HUES6 (cell line): ENCODE measurements around the gene PRSS53.

Experiments
- H3K27ac ChIP-seq: 2 replicates; pipeline ENCODE4 v1.7.0; 2013; ENCODE audit warnings: low read depth, mild to moderate bottlenecking, low read length, inconsistent platforms
- H3K27me3 ChIP-seq: 2 replicates; pipeline ENCODE4 v1.6.1; 2013; ENCODE audit warnings: low read length; ENCODE audit not compliant: control insufficient read depth, insufficient read depth
- H3K36me3 ChIP-seq: 2 replicates; pipeline ENCODE4 v1.6.1; 2013; ENCODE audit warnings: low read length; ENCODE audit not compliant: control insufficient read depth, insufficient read depth
- H3K4me1 ChIP-seq: 2 replicates; pipeline ENCODE4 v1.6.1; 2013; ENCODE audit warnings: low read length; ENCODE audit not compliant: control insufficient read depth, insufficient read depth
- H3K4me3 ChIP-seq: 2 replicates; pipeline ENCODE4 v1.5.1; 2013; ENCODE audit warnings: low read depth, low read length
- H3K9ac ChIP-seq: one replicate; pipeline ENCODE4 v1.6.1; 2013; ENCODE audit warnings: mild to moderate bottlenecking, low read length
- H3K9me3 ChIP-seq: 2 replicates; pipeline ENCODE4 v1.6.1; 2013; ENCODE audit warnings: low read depth, low read length; ENCODE audit not compliant: control insufficient read depth, insufficient read depth

The PRSS53 gene

DNA sequence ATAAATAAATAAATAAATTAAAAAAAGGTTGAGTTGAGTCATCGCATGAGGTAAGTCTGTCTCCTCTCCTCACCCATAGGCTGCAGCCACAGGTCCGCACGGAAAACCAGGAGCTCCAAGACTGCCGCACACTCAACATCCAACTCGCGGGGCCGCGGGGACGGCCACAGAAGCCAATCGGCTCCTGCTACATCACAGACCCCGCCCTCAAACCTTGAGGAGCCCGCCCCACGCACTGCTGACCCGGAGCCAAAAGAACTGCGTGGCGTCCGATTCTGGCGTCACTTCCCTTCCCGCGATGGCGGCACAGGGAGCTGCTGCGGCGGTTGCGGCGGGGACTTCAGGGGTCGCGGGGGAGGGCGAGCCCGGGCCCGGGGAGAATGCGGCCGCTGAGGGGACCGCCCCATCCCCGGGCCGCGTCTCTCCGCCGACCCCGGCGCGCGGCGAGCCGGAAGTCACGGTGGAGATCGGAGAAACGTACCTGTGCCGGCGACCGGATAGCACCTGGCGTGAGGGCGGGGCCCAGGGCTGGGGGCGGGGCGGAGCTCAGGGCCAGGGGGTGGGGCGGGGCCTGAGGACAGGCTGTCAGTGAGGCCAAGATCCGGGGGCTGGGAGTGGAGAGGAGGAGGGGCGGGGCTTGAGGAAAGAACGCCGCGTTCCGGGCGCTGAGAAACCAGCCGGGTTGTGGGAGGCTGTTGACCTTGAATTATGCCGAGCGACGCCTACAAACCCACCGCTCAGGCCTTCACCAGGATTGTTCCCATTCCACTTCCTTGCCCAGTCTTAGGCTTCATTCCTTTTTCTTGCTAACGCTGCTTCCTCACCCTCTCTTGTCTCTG lies 28.9 kb upstream of the PRSS53 start, which contains the start of gene KAT8:
TSS of gene KAT8 (plus strand) at position 281 of the 839 bp plus-strand sequence. CDS start at position 299, 18 bp downstream.
- peaks cover 39% of the 10 kb centered on the region for H3K36me3 ChIP-seq
- peaks cover 3% of the 10 kb centered on the region; the same call in 1 of the 2 replicates for H3K4me1 ChIP-seq
- H3K9ac ChIP-seq, result peak within 1 kb of the TSS; percentile 83
- peak within 1 kb of the TSS; percentile 95 for H3K4me3 ChIP-seq
- peak within 1 kb of the TSS; percentile 93 for H3K27ac ChIP-seq
- no peaks in the 10 kb centered on the region for H3K27me3 ChIP-seq
- no peaks in the 10 kb centered on the region for H3K9me3 ChIP-seq

DNA sequence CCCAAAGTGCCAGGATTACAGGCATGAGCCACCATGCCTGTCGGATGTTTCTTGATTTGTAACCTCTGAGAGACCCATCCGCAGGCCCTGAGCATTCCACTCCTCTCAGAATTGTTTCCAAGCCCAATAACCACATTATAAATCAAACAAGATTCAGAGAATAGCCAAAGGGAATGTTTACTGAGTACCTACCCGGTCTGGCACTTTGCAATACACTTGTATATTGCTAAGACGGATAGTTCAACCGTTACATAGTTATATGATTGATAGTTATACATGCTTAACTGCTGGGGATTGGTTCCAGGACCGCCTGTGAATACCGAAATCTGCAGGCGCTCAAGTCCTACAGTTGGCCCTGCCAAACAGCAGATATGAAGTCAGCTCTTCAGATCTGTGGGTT lies 25.7 kb upstream of the PRSS53 start:
- H3K9ac ChIP-seq, result no peak overlapping the region
- H3K36me3 ChIP-seq, result peaks cover 43% of the 10 kb centered on the region
- no peaks in the 10 kb centered on the region for H3K27me3 ChIP-seq
- H3K4me3 ChIP-seq, result no peak overlapping the region
- no peaks in the 10 kb centered on the region for H3K9me3 ChIP-seq
- peaks cover 3% of the 10 kb centered on the region; the same call in 1 of the 2 replicates for H3K4me1 ChIP-seq
- H3K27ac ChIP-seq, result no peak overlapping the region

DNA sequence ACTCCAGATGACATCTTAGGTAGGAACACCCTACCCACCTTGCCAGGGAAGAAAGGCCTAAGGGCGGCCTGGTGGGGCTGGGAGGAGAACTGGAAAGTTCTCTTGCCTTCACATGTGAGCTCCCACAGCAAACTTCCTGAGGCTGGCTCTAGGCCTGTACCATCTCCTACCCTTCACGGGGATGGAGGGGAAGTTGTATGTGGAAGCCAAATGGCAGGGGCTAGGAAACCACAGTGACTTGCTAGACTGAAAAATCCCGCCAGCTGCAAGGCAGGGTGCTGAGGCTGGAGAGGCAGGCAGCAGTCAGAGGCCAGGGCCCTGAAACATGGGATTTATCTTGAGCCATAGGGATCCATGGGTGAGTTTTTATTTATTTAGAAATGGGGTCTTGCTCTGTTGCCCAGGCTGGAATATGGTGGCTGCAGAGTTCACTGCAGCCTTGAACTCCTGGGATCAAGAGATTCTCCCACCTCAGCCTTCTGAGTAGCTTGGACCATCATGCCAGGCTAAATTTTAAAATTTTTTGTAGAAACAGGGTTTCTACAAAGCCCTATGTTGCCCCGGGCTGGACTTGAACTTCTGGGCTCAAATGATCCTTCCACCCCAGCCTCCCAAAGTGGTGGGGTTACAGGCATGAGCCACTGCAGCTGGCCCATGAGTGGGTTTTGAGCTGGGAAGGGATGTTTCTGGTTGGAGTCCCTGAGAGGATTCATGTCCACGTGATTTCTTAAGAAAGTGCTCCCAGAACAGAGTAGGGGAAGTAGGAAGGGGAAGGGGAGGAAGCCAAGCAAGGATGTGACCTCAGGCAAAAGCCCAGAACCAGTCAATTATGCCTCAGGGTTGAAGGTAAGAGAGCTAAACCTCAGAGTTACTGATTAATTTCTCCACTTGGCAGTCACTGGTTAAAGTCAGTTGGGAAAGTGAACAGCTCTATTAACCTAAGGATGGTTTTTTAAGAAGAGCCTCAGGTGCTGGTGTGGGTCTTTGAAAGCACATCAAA lies 24.7 kb upstream of the PRSS53 start:
- H3K27ac ChIP-seq, result no peak overlapping the region
- peaks cover 39% of the 10 kb centered on the region for H3K36me3 ChIP-seq
- H3K4me1 ChIP-seq, result peaks cover 2% of the 10 kb centered on the region; the same call in 1 of the 2 replicates
- H3K9me3 ChIP-seq, result no peaks in the 10 kb centered on the region
- H3K27me3 ChIP-seq, result no peaks in the 10 kb centered on the region
- H3K4me3 ChIP-seq, result no peak overlapping the region
- H3K9ac ChIP-seq, result no peak overlapping the region

DNA sequence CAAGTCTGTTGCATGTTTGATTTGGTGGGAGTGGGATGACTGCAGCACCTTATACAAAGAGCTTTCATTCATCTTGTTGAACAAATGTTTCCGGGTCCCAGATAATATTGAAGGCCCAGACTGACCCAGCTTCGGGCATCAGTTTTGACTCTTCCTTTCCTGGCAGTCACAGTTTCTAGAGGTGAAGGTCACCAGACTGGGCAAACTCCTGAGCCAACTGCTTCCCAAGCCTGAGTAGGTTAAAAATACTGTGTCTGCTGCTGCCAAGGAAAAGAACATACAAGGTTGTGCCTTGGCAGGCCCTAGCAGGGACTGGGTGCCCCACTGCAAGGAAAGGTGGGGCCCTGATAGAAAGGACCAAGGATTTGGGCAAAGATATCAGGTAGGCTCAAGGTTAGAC lies 24.0 kb upstream of the PRSS53 start:
- Histone ChIP-seq H3K27me3 (no peaks in the 10 kb centered on the region), H3K9me3 (no peaks in the 10 kb centered on the region), H3K4me3 (no peak overlapping the region), H3K27ac (no peak overlapping the region), H3K9ac (no peak overlapping the region), H3K36me3 (peaks cover 39% of the 10 kb centered on the region), H3K4me1 (0 out of 2 replicates have a peak, but pooled peaks cover 4% of the 10 kb centered on the region)

DNA sequence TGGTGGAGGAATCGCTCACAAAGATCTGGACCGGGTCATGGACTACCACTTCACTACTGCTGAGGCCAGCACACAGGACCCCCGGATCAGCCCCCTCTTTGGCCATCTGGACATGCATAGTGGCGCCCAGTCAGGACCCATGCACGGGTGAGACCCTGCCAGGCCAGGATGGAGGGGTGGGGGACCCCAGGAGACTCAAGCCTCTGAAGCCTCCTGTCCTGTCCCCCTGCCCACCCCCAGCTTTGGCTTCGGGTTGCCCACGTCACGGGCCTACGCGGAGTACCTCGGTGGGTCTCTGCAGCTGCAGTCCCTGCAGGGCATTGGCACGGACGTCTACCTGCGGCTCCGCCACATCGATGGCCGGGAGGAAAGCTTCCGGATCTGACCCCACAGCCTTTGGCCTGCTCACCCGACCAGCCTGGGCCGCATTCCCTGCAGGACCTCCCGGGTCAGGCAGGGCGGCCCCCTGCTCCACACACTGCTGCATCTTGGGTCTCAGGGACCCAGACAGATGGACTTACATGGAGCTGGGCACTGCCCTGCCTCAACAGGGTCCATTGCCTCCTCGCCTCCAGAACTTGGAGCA lies 23.2 kb upstream of the PRSS53 start:
- H3K27me3 ChIP-seq, result no peaks in the 10 kb centered on the region
- 0 out of 2 replicates have a peak, but pooled peaks cover 5% of the 10 kb centered on the region for H3K4me1 ChIP-seq
- no peak overlapping the region for H3K4me3 ChIP-seq
- peaks cover 39% of the 10 kb centered on the region for H3K36me3 ChIP-seq
- no peak overlapping the region for H3K27ac ChIP-seq
- H3K9ac ChIP-seq, result no peak overlapping the region
- no peaks in the 10 kb centered on the region for H3K9me3 ChIP-seq

DNA sequence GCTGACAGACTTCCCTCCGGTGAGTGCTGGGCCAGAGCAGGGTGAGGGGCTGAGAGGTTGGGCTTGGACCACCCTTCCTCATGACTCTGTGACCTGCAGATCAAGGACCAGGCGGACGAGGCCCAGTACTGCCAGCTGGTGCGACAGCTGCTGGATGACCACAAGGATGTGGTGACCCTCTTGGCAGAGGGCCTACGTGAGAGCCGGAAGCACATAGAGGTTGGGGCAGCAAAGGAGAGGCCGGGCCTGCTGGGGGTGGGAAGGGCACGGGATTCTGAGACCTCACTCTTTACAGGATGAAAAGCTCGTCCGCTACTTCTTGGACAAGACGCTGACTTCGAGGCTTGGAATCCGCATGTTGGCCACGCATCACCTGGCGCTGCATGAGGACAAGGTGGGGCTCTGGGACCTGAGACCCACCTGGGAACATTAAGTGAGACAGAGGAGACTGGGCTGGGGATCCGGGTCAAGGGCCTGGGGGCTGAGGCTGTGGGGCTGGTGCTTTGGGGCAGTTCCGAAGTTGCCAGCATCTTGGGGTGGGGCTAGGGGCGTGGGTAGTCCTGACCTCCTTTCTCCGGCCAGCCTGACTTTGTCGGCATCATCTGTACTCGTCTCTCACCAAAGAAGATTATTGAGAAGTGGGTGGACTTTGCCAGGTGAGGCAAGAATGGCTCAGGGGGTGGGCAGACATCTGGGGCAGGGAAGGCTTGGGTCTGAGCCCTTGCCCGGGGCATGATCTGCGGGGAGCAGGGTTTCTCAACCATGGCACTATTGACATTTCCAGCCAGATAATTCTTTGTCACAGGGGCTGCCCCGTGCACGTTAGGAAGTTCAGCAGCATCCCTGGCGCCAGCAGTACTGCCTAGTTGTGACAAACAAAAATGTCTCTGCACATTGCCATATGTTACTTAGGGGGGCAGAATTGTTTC lies 21.6 kb upstream of the PRSS53 start:
- H3K9ac ChIP-seq, result no peak overlapping the region
- H3K36me3 ChIP-seq, result peaks cover 39% of the 10 kb centered on the region
- no peaks in the 10 kb centered on the region for H3K9me3 ChIP-seq
- H3K27me3 ChIP-seq, result no peaks in the 10 kb centered on the region
- H3K4me3 ChIP-seq, result no peak overlapping the region
- no peak overlapping the region for H3K27ac ChIP-seq
- peaks cover 7% of the 10 kb centered on the region; the same call in 1 of the 2 replicates for H3K4me1 ChIP-seq

DNA sequence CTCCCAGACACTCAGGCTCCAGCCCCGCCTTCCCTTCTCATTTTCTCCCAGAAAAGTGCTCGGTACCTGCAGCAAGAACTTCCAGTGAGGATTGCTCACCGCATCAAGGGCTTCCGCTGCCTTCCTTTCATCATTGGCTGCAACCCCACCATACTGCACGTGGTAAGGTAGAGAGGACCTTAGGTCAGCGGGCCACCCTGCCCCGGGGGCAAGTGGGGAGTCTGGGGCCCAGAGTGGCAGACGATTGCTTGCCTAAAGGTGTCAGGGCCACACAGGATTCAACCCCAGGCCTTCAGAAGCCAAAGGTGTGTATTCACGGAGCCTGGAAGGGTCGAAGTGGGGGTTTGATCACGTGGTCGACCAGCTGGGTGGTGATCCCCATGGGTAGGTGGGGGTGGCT lies 20.9 kb upstream of the PRSS53 start:
- Histone ChIP-seq H3K36me3 (peaks cover 39% of the 10 kb centered on the region), H3K4me1 (peaks cover 7% of the 10 kb centered on the region; the same call in 1 of the 2 replicates), H3K4me3 (no peak overlapping the region), H3K9ac (no peak overlapping the region), H3K27ac (no peak overlapping the region), H3K27me3 (no peaks in the 10 kb centered on the region), H3K9me3 (no peaks in the 10 kb centered on the region)

DNA sequence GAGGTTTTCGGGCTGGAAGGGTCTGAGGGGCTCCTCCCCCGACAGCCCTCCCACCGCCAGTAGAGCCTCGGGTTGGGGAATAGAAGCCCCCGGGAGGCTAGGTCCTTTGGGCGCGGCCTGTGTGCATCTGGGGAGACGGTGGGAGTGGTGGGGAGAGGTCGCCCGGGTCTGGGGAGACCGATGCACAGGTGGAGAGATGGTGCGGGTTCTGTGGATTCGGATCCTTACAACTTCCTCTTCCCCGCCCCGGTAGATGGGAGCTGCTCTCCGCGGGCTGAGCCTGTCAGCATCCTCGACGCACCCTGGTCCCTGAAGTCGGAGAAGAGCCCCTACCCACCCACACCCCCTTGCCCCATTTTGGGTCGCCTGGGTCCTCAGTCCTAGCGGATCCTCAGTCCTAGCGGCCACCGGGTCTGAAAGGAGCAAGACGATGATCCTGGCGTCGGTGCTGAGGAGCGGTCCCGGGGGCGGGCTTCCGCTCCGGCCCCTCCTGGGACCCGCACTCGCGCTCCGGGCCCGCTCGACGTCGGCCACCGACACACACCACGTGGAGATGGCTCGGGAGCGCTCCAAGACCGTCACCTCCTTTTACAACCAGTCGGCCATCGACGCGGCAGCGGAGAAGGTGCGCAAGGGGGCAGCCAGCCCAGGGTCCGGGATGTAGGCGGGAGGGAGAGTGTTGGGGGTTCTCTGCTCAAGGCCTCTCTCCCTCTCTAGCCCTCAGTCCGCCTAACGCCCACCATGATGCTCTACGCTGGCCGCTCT lies 20.2 kb upstream of the PRSS53 start:
- Histone ChIP-seq H3K27ac (peak overlapping the region; percentile 32; the same call in 1 of the 2 replicates), H3K36me3 (peaks cover 39% of the 10 kb centered on the region), H3K9me3 (no peaks in the 10 kb centered on the region), H3K4me3 (peak overlapping the region; percentile 90), H3K9ac (peak overlapping the region; percentile 82), H3K27me3 (no peaks in the 10 kb centered on the region), H3K4me1 (peaks cover 7% of the 10 kb centered on the region; the same call in 1 of the 2 replicates)

DNA sequence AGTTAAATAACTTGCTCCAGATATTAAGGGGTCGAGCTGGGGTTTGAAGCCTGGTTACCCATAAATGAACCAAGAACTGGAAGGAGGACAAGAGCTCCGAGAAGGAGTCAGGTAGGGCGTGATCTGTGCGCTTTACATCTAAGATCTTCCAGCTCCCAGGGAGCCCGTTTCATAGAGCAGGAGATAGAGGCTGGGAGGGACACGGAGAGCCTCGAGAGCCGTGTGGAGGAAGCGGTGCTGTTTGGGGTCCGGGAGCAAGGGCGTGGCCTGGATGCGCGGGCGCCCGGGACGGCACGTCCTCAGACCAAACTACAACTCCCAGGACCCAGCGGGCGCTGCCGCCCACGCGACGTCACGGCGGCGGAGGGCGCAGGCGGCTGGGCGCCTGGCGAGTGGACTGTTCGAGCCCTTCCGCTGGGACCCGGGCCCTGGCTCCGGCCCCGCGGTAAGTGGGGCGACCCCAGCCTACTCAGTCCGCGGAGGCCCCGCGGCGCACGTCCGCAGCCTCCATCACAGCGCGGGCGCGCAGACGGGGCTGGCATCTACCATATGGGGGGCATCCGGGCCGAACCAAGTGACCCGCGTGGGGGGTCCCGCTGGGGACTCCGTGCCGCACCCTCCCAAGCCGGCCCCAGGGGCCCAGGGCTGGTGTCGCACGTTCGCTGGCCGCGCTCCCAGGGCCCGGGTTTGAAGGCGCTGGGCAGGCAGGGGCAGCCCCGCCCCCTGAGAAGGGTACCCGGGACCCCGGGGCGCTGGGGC lies 19.5 kb upstream of the PRSS53 start, which contains the start of gene BCKDK:
TSS of gene BCKDK (plus strand) at position 352 of the 759 bp plus-strand sequence. CDS start 838 bp downstream, outside the sequence.
- H3K27me3 ChIP-seq, result no peaks in the 10 kb centered on the region
- H3K4me3 ChIP-seq, result peak within 1 kb of the TSS; percentile 90
- H3K4me1 ChIP-seq, result peaks cover 7% of the 10 kb centered on the region; the same call in 1 of the 2 replicates
- peak within 1 kb of the TSS; percentile 32; the same call in 1 of the 2 replicates for H3K27ac ChIP-seq
- H3K9ac ChIP-seq, result peak within 1 kb of the TSS; percentile 82
- peaks cover 39% of the 10 kb centered on the region for H3K36me3 ChIP-seq
- H3K9me3 ChIP-seq, result peaks cover 2% of the 10 kb centered on the region; the same call in 1 of the 2 replicates
